Measurements from ENCODE around the gene HSPA5.
"Not testable (repeated sequence)": the region's sequence is repeated elsewhere in the genome, so short reads cannot be mapped to it uniquely, and the experiment has no call there.

The HSPA5 gene

DNA sequence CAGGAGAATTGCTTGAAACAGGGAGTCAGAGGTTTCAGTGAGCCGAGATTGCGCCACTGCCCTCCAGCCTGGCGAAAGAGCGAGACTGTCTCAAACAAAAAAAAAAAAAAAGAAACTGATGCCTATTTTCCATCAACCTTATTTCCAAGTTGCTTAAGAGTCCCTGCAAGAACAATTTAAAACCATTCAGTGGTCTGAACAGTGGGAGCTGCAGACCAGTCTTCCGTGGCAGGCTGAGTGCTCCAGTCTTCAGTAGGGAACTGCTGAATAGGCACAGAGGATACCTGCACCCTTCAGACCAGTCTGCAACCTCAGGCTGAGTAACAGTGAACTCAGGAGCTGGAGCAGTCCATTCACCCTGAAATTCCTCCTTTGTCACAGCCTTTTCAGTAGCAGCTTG, 46.7 kb downstream of the HSPA5 start:
- in situ Hi-C loops (cut with HindIII; ENCODE audit: low sequenced_read_pairs), result not testable (repeated sequence)

DNA sequence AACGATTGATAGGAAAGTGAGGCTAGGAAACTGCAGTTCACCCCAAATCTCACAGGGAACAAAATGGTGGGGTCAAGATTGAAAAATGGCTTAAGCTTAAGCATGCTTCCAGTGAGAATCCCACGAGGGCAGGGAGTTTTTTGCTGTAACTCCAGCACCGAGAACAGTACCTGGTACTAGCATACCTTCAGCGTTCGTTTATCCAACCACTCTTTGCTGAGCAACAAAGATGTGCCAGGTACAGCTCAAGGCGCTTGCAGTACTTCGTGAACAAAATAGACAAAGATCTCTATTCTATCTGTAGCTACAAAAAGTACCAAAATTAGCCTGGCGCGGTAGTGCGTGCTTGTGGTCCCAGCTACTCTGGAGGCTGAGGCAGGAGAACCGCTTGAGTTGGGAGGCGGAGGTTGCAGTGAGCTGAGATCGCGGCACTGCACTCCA, 50.8 kb downstream of the HSPA5 start:
- in situ Hi-C loops (cut with HindIII; ENCODE audit: low sequenced_read_pairs), result no loop called here

DNA sequence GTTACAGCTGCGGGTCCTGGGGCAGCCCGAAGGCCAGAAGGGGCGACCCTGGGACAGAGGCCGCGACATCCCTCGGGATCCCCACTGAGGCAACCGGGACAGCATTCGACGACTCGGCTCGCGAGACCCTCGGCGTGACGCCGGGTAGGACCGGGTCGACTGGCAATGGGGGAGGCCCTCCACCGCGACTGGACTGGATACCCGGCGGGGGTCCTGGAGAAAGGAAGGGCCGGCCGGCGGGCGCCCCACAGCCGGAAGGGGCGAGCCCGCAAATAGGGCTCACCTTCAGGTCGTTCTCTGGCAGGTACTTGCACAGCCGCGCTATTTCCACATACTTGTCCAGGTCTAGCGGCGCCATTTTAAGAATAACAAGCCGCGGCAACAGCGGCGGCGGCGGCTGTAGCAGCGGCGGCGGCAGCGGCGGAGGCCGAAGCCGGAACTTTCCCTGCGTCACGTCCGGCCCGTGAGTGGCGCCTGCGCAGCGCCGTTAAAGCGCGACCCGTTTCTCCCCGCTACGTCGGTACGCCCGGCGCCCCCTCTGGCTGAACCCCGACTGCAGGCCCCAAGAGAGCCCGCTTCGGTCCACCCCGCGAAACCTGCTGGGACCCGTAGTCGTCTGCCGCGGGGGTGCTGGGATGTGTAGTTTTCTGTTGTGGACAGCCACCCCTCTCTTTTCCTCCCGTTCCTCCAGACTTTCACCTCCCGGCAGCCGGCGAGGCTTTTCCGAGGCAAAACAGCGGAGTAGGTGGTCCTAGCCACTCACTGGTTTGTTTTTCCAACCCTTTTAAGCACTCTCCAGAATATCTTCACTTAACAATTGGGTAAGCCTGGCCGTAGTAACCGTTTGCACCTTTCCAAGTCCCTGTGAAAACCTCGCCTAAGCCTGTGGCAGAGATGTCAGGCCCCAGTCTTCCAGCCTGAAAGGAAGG, 51.5 kb downstream of the HSPA5 start, which contains the start of gene PPP6C:
PPP6C (minus strand) TSS at position 443 of the 929 bp plus-strand sequence; CDS start at position 358, 85 bp downstream.
- in situ Hi-C loops (cut with HindIII; ENCODE audit: low sequenced_read_pairs), result no loop called here

GRCh38 chr9:125189011-125189360, 52.2 kb downstream of the HSPA5 start:
- in situ Hi-C loops (cut with HindIII; ENCODE audit: low sequenced_read_pairs), result no loop called here

Measured in DLD1 (cell line).